NB4 (cell line): ENCODE measurements around the gene PCDHB3.

Experiments used
- TF ChIP-seq, protein P1 (sequence below): IDR thresholded peaks from one replicate; pipeline ENCODE4 v1.5.1; 2012; ENCODE audit warnings: low read depth, low read length
- TF ChIP-seq, protein P2 (sequence below): IDR thresholded peaks from 2 replicates; pipeline ENCODE4 v1.6.1; 2011; ENCODE audit warnings: low read depth, low read length

DNA sequence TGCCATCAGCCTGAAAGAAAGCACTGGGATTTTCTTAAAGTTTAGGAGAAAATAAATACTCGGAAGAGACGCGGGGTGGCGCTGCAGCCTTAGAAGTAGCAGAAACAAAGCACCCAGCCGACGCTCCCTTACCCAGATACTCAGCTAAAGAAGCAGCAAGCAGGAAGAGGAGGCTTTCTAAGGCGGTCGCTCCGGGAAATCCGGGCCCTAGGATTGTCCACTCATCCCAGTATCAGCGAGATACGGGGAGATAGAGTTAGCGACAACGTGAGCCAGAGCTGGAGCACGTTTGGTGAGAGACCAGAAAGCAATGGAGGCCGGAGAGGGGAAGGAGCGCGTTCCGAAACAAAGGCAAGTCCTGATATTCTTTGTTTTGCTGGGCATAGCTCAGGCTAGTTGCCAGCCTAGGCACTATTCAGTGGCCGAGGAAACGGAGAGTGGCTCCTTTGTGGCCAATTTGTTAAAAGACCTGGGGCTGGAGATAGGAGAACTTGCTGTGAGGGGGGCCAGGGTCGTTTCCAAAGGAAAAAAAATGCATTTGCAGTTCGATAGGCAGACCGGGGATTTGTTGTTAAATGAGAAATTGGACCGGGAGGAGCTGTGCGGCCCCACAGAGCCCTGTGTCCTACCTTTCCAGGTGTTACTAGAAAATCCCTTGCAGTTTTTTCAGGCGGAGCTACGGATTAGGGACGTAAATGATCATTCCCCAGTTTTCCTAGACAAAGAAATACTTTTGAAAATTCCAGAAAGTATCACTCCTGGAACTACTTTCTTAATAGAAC is 5.6 kb upstream of the PCDHB3 start, which contains the start of gene PCDHB2:
- TF ChIP-seq, protein P1, sequence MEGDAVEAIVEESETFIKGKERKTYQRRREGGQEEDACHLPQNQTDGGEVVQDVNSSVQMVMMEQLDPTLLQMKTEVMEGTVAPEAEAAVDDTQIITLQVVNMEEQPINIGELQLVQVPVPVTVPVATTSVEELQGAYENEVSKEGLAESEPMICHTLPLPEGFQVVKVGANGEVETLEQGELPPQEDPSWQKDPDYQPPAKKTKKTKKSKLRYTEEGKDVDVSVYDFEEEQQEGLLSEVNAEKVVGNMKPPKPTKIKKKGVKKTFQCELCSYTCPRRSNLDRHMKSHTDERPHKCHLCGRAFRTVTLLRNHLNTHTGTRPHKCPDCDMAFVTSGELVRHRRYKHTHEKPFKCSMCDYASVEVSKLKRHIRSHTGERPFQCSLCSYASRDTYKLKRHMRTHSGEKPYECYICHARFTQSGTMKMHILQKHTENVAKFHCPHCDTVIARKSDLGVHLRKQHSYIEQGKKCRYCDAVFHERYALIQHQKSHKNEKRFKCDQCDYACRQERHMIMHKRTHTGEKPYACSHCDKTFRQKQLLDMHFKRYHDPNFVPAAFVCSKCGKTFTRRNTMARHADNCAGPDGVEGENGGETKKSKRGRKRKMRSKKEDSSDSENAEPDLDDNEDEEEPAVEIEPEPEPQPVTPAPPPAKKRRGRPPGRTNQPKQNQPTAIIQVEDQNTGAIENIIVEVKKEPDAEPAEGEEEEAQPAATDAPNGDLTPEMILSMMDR = peak; percentile 37
- TF ChIP-seq, protein P2, sequence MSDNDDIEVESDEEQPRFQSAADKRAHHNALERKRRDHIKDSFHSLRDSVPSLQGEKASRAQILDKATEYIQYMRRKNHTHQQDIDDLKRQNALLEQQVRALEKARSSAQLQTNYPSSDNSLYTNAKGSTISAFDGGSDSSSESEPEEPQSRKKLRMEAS = no peak
